Measurements from ENCODE around the gene MID1. TPM values are rescaled to one million over a fixed set of nuclear protein-coding genes. Genes with fewer than 3 reads are reported as not detected.

Gene MID1
- total RNA-seq, 1 experiment from 2014 or later = 23.8 TPM

GRCh38 chrX:10576777-10577447, 43.5 kb downstream of the MID1 start:
- no peak for DNase-seq (ENCODE audit: low read depth)

GRCh38 chrX:10576186-10576585, 44.2 kb downstream of the MID1 start:
- no peak for DNase-seq (ENCODE audit: low read depth)

DNA sequence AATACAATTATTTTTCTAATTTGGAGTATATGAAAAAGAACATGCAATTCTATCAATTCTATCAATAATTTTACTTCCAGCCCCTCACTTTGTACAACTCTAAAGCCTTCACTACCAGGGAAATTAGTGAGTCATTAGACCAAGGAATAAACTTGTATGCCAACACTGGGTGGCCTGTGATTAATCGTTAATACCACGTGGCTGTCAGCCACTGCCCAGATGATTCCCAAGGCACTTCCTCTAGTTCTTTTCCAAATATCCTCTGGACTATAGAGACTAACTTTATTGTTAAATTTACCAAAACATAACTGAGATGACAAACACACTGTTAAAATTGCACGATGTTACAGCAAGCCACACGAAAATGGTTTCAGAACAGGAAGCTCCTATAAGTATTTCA, 45.7 kb downstream of the MID1 start:
- DNase-seq (ENCODE audit: low read depth) = peak; percentile 11

DNA sequence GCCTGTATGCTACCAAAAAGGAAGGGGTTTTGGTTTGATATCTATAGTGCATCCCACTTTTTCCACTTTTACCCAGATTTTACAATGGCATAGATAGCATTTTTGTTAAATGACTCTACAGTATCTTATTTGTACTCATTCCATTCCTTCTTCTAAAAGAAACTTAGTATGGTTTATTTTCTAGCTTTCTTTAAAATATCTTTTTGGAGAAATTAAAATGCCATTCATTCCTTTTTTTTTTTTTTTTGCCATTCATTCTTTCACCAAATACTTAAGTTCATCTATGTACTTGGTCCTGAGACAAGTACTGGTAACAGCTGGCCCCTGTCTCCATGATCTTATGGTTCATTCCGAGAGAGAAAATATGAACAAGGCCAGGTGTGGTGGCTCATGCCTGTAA, 49.1 kb downstream of the MID1 start:
- no peak for DNase-seq (ENCODE audit: low read depth)

GRCh38 chrX:10570601-10571000, 49.8 kb downstream of the MID1 start:
- DNase-seq (ENCODE audit: low read depth) = no peak

- DNase-seq (ENCODE audit: low read depth) = peak; percentile 8
Observed at GRCh38 chrX:10569946-10570345, 50.4 kb downstream of the MID1 start.

DNA sequence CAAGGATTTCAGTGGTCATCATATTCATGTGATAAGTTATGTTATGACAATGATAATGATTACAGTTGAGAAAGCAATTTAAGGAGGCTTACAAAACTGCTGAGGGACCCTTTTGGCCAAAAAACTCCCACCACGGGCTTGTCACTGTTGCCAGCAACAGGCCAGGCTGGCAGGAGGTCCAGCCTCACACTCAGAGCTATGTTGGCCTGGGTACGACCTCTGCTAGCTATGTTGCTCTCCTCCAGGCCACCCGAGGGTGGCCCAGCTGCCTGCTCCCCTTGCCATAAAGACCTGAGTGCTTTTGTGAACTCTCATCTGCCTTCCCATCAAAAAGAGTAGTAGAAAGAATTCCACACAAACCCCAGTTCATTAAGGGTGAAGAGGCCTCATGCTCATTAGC, 52.0 kb downstream of the MID1 start:
- DNase-seq (ENCODE audit: low read depth) = no peak

GRCh38 chrX:10567136-10567535, 53.2 kb downstream of the MID1 start:
- no peak for DNase-seq (ENCODE audit: low read depth)

DNA sequence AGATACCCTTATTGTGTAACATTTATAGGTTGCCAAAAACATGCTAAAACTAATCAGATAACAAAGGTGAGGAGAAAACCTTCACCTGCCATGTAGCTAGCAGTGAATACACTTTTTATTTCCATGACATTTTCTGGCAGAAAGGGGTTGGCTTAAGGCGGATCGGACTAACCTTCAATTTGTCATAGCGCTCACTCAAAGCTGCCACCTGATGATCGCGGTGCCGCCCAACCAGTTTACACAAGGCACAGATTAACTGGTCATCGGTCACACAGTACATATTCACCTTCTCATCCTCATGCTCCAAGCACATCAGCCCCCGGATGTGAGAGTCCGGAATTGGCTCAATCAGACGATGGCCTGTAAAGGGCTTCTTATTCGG, 53.7 kb downstream of the MID1 start:
- no peak for DNase-seq (ENCODE audit: low read depth)

GRCh38 chrX:10564484-10564883, 55.9 kb downstream of the MID1 start:
- DNase-seq (ENCODE audit: low read depth) = no peak

- no peak for DNase-seq (ENCODE audit: low read depth)
Observed at GRCh38 chrX:10557166-10557565, 63.2 kb downstream of the MID1 start.

DNA sequence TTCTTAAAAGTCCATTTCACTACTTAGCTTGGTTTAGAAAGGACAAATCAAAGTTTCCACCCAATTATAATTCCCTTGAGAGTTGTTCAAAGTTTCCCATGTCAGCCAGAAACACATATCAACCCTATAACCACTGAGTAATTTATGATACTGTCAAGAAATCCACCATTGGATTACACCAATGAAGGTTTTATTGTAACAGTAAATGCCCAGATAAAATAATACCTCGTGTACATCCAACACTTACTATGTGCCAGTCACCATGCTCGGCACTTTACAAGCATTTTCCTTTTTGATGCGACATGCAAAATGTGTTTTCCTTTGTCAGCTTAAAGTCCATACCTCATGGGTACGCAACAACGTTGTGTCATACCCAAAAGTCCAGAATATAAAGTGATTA, 64.0 kb downstream of the MID1 start:
- no peak for DNase-seq (ENCODE audit: low read depth)

- no peak for DNase-seq (ENCODE audit: low read depth)
Observed at GRCh38 chrX:10555846-10556245, 64.5 kb downstream of the MID1 start.

GRCh38 chrX:10554612-10555270, 65.6 kb downstream of the MID1 start:
- DNase-seq (ENCODE audit: low read depth) = no peak

- DNase-seq (ENCODE audit: low read depth) = peak; percentile 49
Observed at GRCh38 chrX:10549280-10549679, 71.1 kb downstream of the MID1 start.

GRCh38 chrX:10548688-10549087, 71.7 kb downstream of the MID1 start:
- DNase-seq (ENCODE audit: low read depth) = no peak

DNA sequence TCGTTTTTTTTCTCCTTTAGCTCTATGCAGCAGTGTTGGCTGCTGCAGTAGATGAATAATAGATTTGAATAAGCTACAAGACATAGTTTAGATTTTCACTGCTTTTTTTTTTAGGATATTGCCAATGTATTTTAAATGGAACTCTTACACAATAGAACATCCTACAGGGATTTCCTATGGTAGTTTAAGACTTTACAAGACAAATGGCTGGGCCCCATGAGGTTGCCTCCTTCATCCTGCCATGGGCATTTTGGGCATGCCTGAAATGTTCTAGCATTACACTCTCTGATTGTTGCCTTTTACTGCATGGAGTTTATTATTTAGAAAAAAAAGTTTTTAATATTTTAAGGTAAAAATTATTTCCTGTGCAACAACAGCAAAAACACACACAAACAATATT, 74.5 kb downstream of the MID1 start:
- DNase-seq (ENCODE audit: low read depth) = no peak

GRCh38 chrX:10542586-10542985, 77.8 kb downstream of the MID1 start:
- no peak for DNase-seq (ENCODE audit: low read depth)

DNA sequence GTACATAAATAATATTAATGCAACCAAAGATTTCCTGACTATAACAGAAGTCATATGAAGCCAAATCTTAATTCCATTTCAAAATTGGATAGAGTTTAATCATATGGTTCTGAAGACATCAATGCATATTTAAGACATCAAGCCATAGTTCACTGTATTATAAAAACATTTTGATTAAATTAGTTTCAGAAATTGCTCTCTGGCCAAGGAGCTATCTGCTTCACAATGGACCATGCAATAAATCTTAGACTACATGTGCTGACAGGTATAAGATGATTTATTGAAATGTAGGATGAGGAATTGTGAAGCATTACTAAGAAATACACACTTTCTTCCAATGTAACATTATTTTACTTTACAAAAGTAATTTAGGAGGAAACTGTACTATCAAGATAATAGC, 81.6 kb downstream of the MID1 start:
- no peak for DNase-seq (ENCODE audit: low read depth)

- no peak for DNase-seq (ENCODE audit: low read depth)
Observed at GRCh38 chrX:10537308-10537707, 83.1 kb downstream of the MID1 start.

- DNase-seq (ENCODE audit: low read depth) = no peak
Observed at GRCh38 chrX:10536744-10537143, 83.6 kb downstream of the MID1 start.

DNA sequence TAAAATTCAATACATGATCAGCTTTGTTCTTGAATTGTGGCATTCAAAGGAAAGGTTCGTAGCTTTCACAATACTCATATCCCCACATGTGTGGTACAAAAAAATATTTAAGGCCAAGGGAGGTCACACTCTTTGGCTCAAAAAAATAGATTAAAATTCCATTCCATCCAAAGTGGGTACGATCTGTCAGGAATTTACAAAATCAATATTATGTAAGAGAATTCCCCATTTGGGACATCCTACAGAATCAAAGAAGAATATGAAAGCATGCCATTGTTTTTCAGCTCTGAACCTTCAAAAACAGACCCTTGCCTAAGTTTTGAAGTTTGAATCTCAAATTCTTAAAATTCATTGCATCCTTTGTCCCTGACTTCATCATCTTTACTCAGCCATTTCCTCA, 85.8 kb downstream of the MID1 start:
- peak; percentile 8 for DNase-seq (ENCODE audit: low read depth)

DNA sequence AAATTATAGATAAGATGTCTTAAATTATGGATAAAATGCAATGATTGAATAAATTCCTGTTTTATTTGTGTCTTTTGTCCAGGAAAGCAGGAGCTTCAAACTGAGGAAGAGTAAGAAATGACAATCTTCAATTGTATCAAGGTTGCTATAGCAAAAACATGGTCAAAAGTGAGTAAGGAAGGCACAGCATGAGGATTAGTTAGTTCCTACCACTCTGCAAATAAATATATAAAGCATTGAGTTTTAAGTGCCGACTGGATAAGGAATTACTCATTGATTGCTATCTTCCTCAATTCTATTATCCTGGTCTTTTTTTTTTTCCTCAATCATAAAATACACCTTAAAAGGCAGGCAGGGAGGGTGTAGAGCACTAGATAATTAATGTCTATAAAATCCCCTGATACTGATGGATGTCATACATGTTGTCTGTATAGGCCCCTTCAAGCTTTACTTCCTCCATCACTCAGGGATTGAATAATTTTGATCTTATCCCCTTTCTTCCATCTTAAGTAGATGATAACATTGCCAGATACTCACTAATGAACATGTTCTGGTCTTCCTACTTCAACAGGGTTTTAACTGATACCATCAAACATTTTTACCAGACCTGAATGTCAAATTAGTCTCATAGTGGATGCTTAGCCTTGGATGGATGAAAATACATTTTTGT, 86.6 kb downstream of the MID1 start:
- no peak for DNase-seq (ENCODE audit: low read depth)
